HG03520 (cell line): Measurements from ENCODE around the gene PLK1.

Experiments used
- ATAC-seq: cut with Tn5 transposase; IDR thresholded peaks from one replicate; pipeline ENCODE4 v1.9.1; 2021; ENCODE audit warnings: mild to moderate bottlenecking, moderate library complexity; ENCODE audit not compliant: unreplicated experiment

PLK1 gene

DNA sequence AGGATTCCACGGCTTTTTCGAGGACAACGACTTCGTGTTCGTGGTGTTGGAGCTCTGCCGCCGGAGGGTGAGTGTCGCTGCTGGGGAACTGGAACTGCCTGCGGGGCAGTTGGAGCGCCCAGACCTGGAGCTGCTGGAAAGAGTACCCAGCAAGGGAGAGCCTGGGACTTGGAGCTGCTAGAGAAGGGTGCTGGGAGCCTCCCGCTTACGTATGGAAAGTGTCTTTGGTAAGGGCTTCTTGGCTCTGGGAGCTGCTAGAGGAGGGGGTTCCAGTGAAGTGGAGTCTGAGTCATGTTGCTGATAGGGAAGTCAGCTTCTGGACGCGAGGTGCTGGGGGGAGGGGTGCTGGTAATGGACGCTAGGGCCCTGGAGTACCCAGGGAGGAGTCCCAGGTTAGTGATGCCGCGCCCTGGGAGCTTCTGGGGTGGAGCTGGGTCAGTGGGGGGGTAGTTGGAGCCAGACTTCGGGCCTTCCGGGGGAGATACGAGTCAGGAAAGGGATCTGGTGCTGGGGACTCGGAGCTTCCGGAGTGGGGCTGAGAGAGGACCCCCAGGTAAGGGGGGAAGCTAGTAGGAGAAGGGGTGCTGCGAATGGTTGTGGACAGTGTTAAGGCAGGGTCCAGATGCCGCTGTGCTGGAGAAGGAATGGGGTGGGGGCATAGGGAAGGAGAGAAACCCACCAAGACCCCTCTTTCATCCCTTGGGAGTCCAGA is 741 bp downstream of the PLK1 start:
- ATAC-seq, result no peak

DNA sequence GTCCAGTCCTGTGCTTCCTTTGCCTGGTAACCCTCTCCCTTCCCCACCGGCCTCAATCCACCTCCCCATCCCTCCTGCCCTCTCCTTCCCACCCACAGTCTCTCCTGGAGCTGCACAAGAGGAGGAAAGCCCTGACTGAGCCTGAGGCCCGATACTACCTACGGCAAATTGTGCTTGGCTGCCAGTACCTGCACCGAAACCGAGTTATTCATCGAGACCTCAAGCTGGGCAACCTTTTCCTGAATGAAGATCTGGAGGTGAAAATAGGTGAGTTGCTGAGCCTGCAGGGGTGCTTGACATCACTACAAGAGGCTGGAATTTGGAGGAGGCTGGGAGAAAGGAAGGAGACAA is 1.3 kb downstream of the PLK1 start:
- no peak for ATAC-seq

DNA sequence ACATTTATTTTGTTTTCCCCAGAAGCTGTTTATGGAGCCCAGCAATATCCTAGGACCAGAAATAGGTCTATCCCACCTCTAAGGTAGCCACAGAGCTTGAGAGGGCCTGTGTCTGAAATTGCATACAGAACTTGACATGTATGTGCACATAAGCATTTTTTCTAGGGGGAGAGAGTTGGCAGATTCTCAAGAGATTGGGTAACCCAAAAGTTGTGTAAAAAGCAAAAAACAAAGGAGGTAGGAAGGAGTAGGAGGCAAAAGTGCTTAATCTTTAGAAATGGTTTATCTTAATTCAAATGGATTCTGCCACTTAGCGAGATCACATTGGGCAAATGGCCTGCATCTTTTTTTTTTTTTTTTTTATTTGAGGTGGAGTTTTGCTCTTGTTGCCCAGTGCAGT is 3.5 kb downstream of the PLK1 start:
- ATAC-seq, result no peak

DNA sequence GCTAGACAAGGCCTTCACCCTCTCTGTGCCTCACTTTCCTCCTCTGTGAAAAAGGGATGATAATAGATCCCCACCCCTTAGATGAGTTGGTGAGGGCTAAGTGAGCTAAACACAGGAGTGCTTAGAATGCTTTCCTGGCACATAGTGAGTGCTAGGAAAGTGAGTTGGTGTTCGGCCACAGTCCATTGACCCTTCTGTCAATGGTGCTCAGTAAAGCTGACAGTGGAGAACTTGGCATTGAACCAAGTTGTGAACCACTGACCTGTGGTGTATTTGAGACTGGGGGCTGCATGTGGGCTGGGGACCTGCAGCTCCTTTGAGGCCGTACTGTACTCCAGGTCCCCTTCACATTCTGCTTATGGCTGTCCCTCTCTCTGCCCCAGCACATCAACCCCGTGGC is 4.8 kb downstream of the PLK1 start:
- no peak for ATAC-seq

DNA sequence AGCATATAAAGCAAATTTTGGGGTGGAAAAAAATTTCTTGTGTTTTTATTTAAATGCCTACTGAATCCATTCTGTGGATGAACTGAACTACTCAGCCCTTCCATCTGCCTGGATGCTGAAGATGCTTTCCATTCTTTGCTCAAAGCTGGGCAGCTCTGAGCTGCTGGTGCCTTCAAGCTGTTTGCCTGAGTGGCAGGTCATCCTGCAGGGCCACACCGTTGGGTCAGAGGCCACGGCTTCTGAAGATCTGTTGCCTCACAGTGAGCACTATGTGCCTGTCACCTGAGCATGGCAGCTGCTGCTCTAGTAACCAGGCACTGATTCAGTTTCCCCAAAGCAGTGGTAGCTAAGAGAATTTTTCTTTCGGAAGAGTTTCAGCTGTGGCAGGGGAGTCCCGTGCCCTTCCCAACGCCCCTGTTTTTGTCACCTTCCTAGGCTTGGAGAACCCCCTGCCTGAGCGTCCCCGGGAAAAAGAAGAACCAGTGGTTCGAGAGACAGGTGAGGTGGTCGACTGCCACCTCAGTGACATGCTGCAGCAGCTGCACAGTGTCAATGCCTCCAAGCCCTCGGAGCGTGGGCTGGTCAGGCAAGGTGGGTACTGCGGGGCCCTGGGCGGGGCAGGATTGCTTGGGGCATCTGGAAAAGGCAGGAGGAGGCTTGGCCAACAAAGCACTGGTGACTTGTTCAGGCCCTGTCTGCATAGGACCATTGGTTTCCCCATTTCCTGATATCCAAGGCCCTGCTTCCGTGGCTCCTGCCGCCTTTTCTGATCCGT is 8.5 kb downstream of the PLK1 start:
- no peak for ATAC-seq

DNA sequence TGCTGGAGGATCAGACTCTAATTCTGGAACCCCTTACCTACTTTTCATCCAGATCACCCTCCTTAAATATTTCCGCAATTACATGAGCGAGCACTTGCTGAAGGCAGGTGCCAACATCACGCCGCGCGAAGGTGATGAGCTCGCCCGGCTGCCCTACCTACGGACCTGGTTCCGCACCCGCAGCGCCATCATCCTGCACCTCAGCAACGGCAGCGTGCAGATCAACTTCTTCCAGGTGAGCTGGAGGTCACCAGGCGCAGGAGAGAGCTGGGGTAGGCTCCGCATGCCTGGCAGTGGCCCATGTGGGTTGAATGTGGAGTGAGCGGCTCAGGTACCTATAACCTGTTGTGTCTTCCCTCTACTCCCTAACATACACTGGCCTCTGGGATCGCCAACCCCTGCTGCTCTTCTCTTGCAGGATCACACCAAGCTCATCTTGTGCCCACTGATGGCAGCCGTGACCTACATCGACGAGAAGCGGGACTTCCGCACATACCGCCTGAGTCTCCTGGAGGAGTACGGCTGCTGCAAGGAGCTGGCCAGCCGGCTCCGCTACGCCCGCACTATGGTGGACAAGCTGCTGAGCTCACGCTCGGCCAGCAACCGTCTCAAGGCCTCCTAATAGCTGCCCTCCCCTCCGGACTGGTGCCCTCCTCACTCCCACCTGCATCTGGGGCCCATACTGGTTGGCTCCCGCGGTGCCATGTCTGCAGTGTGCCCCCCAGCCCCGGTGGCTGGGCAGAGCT is 10.9 kb downstream of the PLK1 start:
- no peak for ATAC-seq

DNA sequence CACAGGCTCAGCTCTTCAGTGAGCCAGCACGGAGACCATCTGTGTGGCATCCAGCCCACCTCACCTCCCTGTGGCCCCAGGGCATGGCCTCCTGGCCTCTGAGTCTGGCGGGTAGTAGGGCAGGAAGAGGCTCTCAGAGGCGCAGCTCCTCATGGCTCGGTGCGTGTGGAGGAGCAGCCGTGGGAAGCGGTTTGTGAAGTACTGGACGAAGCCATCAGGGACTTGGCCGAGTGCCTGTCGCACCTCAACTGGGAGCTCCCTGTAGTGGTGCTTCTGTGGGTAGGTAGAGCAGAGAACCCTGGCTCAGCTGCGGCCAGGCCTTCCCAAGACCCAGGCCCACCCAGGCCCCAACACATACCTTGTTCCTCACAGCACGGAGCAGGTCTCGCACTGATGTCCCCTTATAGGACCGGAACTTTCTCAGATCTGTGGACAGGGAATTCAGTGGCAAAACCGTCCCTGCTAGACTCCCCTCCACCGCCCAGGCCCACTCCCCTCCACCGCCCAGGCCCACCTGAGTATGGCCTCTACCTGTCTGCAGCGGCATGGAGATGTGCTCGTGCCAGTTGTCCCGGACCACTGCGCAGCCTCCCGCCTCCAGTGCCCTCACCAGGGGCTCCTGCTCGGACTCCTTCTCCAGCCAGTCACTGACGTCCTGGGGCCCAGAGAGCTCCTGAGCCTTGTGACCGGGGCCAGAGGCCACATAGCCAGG is 12.2 kb downstream of the PLK1 start:
- no peak for ATAC-seq

DNA sequence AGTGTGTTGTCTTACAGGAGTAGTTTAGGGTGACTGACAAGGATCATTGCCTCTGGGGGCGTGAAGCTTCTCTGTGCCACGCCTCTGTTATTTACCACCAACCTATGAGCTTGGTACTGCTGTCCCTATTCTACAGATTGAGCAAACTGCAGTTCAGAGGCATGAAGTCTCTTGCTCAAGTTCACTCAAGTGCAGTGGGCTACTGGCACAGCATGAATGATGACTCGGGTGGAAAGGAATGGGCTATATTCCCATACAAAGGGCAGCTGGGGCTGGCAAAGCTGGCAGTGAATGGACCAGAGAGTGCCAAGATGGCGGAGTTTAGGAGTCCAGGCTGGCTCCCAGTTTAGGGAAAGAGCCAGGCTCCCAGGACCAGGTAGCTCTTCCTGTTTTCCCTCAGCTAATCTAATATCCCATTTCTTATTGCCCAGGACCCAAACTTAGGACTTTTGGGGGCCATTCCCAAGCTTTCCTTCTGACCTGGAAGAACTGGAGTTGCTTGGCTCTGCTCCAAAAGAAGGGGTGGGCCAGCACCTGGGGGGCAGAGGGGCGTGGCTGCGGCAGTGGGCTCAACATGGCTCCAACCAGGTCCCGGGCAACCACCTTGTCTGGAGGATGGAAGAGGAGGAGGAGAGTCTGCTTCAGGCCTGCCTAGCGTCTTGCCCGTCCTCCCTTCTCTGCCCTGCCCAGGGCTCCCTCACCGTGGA is 12.9 kb downstream of the PLK1 start:
- ATAC-seq, result no peak

DNA sequence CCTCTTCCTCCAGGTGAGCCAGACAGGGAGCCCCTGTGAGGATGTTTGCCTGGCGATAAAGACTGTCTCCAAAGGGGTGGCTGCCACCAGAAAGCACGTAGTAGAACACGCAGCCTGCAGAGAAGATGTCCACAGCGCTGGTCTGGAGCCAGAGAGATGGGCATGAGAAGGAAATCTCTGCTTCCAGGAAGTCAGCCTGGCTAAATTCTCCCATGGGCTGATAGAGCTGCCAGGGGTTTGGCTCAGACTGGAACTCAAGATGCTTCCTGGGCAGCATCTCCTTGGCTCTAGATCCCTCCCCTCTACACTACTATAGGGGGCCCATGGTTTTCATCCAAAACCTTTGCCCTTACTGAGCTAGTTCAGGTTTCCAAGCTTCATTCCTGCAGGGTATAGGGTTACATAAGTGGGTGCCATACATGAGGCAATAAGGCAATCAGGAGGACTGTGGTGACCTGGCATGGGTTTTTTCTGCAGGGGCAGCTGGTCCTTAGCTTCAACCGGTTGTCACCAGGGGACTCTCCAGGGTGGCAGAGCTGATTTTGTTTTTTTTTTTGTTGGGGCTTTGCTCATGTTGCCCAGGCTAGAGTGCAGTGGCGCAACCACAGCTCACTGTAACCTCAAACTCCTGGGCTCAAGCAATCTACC is 13.6 kb downstream of the PLK1 start:
- ATAC-seq, result no peak

DNA sequence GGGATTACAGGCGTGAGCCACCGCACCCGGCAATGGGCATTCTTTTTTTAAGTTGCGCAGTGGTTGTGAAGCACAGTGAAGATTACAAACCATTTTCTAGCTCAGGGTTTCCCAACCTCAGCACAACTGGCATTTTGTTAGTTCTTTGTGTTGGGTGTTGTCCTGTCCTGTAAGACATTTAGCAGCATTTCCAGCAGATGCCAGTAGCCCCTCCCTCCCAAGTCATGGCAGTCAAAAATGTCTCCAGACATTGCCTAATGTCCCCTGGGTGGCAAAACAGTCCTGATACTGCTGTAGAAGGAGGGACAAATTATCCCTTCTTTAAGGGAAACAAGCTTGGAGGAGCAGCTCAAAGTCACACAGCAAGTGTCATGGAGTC is 15.6 kb downstream of the PLK1 start:
- ATAC-seq, result no peak

DNA sequence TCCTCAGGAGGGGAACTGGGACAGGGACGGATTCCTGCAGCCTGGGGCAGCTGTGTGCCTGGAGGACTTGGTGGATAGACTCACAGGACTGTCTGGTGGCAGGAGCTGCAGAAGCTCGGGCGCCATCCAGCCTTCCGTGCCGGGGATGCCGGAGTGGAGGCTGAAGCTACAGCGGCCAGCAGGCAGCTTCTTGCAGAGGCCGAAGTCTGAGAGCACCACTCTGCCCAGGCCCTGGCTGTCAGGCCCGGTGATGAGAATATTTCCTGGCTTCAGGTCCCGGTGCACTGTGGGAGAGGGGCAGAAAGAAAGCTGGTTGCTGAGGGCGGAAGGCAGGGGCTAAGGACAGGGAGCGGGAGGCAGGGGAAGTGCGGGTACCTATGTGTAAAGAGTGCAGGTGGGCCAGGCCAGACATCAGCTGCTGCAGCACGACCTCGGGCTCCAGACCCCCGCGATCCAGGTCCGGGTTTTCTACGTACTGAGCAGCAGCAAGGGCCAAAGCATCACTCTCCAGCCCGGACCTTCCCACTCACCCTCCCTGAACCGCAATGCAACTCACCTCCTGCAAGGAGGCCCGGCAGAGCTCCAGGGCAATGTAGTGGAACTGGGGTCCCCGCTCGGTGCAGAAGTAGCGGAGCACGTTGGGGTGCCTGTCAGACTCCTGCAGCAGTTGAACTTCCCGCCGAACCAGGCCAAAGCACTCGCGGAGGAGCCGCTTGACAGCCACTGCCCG is 16.1 kb downstream of the PLK1 start:
- no peak for ATAC-seq

DNA sequence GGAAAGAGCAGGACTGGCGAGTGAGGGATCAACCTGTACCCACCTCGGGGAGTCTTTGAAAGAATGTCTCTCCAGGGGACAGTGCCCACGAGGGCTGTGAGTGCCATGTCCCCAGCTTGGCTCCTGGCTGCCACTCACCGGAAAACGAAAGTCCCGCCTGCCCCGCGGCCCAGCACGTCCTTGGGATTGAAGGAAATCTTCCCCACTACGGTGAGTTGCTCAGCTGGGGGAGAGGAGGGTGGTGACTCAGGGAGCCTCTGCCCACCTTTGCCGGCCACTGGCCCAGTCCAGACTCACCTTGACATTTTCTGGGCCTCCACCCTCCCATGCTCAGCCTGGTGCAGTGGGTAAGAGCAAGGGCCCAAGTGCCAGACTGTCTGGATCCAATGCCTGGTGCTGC is 17.1 kb downstream of the PLK1 start:
- ATAC-seq, result no peak

DNA sequence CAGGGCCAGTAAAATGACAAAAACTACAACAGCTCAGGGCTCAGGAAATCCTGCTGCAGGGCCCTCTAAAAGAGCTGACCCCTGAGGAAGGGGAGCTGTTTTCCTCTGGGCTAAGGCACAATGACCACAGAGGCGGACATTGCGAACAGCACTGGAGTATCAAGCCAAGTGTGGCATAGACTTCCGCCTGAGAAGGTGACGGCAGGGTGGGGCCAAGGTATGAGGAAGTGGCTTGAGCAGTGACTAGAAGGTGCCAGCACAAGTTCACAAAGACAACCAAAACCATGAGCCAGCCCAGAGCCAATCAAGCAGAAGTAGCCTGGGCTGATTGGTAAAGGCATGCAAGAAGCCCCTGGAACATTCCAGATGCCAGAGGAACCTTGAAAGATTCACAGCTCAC is 20.4 kb downstream of the PLK1 start:
- no peak for ATAC-seq

DNA sequence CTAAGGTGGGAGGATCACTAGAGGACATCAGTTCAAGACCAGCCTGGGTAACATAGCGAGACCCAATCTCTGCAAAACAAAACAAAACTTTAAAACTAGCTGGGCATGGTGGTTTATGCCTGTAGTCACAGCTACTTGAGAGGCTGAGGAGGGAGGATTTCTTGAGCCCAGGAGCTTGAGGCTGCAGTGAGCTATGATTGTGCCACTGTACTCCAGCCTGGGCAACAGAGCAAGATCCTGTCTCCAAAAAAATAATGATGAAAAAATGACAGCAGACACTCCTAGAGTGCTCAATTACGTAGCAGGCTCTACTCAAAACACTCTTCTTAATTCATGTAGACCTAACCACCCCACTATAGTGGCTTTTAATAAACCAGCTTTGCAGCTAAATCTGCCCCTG is 21.4 kb downstream of the PLK1 start:
- ATAC-seq, result no peak

DNA sequence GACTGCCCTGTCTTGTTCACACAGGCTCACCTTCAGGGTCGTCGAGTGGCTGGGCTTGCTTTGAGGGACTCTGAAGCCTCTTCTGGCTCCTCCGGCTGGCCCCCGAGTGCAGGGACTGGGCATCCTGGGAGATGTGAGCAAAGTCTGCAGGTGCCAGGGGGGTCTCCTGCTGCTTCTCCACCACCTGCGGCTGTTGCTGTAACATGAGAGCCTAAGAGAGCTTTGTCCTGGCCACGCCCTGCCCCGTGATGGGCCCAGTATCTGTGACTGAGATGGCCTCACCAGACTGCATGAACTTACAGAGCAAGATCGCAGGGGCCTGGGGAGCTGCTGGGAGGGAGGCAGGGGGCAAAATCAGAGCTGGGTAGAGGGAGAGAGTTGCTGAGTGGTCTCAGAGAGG is 21.8 kb downstream of the PLK1 start:
- no peak for ATAC-seq

DNA sequence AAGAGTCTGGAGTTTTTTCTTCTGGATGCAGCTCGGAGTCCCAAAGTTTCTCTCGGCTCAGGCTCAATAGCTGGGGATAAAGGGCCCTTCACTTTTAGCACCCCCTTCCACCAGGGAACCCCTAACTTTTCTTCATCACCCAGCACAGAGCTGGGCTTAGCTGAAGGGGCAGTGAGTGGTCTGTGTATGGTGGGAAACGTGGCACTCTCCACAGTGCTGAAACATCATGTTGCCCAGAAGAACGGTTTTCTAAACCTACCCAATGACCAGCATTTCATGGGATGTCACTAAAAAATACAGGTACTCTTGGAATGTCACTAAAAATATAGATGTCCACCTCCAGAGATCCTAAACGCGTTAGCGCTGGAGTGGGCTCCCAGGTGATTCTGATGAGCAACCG is 22.4 kb downstream of the PLK1 start:
- no peak for ATAC-seq

DNA sequence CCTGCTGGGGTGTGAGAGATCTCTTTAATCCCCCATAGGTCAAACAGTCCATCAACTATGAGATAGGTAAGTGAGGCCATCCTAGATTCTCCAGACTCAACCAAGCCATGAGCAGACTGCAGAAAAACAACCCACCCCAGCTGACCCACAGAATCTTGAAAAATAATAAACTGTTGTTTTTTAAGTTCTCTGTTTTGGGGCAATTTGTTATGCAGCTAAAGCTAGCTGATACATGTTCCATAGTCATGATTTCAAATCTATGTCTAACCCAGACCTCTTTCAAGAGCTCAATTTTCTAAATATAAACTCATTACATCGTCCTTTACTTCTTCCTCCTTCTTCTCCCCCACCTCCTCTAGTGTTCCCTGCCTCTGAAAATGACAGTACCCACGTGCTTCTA is 24.3 kb downstream of the PLK1 start:
- ATAC-seq, result no peak

DNA sequence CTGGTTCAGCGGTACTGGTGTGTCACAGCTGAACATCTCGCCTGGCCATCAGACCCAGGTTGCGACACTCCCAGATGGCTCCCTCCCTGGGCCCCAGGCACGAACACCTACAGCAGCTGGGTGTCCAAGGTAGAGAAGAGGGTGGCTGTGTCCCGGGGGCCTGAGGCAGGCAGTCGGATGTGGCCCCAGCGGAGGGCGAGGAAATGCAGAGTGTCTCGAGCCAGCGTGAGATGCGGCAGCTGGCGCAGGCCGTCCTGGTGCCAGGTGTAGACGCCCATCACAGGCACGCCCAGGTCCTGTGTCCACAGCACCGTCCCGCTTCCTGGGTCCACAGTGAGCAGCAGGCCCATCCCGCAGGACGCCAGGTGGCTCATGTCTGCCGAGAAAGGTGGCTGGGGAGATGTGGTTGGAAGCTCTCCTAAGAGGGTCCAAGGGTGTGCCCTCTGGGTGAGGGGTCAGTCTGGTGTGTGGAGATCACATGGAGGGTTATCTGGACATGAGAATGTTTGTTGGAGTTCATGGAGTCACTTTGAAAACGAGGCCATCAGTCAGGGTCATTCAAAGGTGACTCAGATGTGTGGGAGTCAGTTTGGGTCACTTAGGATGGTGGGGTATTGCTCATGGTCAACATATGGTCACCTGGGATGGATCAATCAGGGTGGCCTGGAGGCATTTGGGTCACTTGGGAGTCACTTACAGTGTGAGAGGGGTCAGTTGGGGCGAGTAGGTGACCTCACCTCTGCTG is 26.3 kb downstream of the PLK1 start:
- no peak for ATAC-seq

DNA sequence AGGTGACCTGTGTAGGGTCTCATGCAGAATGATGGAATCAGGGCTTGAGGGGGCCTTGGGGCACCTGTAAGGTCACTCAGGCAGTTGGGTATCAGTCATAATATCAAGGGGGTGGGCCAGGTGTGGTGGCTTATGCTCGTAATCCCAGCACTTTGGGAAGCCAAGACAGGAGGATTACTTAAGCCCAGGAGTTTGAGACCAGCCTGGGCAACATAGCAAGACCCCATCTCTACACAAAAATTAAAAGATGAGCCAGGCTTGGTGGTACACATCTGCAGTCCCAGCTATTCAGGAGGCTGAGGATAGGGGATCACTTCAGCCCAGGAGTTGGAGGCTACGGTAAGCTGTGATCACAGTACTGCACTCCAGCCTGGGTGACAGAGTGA is 26.8 kb downstream of the PLK1 start:
- no peak for ATAC-seq
